ENCODE measurements around the gene BAIAP2.

DNA sequence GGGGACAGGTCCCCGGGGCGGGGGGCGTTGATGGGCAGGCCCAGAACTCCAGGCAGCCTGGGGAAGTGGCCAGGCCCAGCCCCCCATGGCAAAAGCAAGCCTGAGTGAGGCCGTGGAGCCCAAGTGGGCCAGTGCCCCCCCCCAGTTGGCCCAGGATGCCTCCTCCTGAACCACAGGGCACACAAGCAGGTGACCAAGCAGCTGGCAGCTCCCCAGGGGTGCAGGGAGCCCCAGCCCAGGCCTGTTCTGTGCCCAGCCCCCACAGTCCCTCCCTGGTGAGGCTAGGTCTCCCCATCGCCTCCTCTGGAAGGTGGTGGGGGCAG lies 92.1 kb downstream of the BAIAP2 start:
- TF ChIP-seq, protein P1, sequence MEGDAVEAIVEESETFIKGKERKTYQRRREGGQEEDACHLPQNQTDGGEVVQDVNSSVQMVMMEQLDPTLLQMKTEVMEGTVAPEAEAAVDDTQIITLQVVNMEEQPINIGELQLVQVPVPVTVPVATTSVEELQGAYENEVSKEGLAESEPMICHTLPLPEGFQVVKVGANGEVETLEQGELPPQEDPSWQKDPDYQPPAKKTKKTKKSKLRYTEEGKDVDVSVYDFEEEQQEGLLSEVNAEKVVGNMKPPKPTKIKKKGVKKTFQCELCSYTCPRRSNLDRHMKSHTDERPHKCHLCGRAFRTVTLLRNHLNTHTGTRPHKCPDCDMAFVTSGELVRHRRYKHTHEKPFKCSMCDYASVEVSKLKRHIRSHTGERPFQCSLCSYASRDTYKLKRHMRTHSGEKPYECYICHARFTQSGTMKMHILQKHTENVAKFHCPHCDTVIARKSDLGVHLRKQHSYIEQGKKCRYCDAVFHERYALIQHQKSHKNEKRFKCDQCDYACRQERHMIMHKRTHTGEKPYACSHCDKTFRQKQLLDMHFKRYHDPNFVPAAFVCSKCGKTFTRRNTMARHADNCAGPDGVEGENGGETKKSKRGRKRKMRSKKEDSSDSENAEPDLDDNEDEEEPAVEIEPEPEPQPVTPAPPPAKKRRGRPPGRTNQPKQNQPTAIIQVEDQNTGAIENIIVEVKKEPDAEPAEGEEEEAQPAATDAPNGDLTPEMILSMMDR (IDR thresholded peaks at IDR 0.05): no peak
- no peak for TF ChIP-seq POLR2A (IDR thresholded peaks at IDR 0.05)
